Colonic mucosa (tissue), 4 donors: Measurements from ENCODE around the gene GREB1. TPM values are rescaled to one million over a fixed set of nuclear protein-coding genes. Genes with fewer than 3 reads are reported as not detected.

Experiments
- DNase-seq: peaks from one replicate; pipeline ENCODE4 v3.0.0-alpha.2; 2020
- H3K27ac ChIP-seq: fragments of 200-600 bp; one replicate; pipeline ENCODE4 v1.8.0; 2021
- H3K27me3 ChIP-seq: fragments of 200-600 bp; one replicate; pipeline ENCODE4 v1.8.0; 2021
- H3K36me3 ChIP-seq: fragments of 200-600 bp; one replicate; pipeline ENCODE4 v1.8.0; 2021
- H3K4me1 ChIP-seq: fragments of 200-600 bp; one replicate; pipeline ENCODE4 v1.8.0; 2021; ENCODE audit warnings: mild to moderate bottlenecking
- H3K4me3 ChIP-seq: fragments of 200-600 bp; one replicate; pipeline ENCODE4 v1.8.0; 2021
- H3K9ac ChIP-seq, 2 donors: one replicate each; pipeline ENCODE4 v1.7.0; 2013; ENCODE audit warnings: control low read depth in 2 of 2, low read depth in 2 of 2, low read length in 2 of 2
- H3K9me3 ChIP-seq: fragments of 200-600 bp; one replicate; pipeline ENCODE4 v1.8.0; 2021
- CTCF ChIP-seq: fragments of 200-600 bp; IDR thresholded peaks from one replicate; pipeline ENCODE4 v1.8.0; 2022; ENCODE audit warnings: antibody characterized with exemption, mild to moderate bottlenecking
- intact Hi-C: fragments of 100-400 bp; cut with DNase I; formaldehyde crosslinking; loops from one replicate; pipeline ENCODE4 v1.14.1; 2022
- total RNA-seq, 2 donors: library from RNA; stranded (reverse); fragmentation: NEBNext Ultra II Directional in 1 of 2; extraction: Animal tissue kit (Norgen Biotek cat#: 25700) in 1 of 2; gene quantifications; one replicate each; pipeline ENCODE4 v1.2.1, GENCODE V29; 2021
- donor health status: healthy.
- donor health status: DM: no; HTN: no; CAD: no.
- donor health status: DM: no; HTN: no; CAD: no.

GREB1 gene
- total RNA-seq, 2 donors from 2014 or later = 0.77 to 1.1 TPM

GRCh38 chr2:11498543-11499034, 35.3 kb upstream of the GREB1 start:
- DNase-seq = peak; percentile 26
- Histone ChIP-seq H3K27me3 (no peaks in the 10 kb centered on the region), H3K4me1 (no peaks in the 10 kb centered on the region), H3K4me3 (no peak overlapping the region), H3K36me3 (no peaks in the 10 kb centered on the region), H3K27ac (no peak overlapping the region), H3K9ac (no peak overlapping the region), H3K9me3 (no peaks in the 10 kb centered on the region)
- intact Hi-C loops = no loop called here
- TF ChIP-seq CTCF = no peak

- no peak overlapping the region for H3K9ac ChIP-seq
- no peak overlapping the region for H3K4me3 ChIP-seq
- no peaks in the 10 kb centered on the region for H3K27me3 ChIP-seq
- no peaks in the 10 kb centered on the region for H3K4me1 ChIP-seq
- TF ChIP-seq CTCF = no peak
- H3K9me3 ChIP-seq = no peaks in the 10 kb centered on the region
- H3K36me3 ChIP-seq = no peaks in the 10 kb centered on the region
- intact Hi-C loops = no loop called here
- H3K27ac ChIP-seq = no peak overlapping the region
- DNase-seq = no peak
Observed at GRCh38 chr2:11499081-11499743, 34.6 kb upstream of the GREB1 start.

GRCh38 chr2:11500702-11501303, 33.0 kb upstream of the GREB1 start:
- Histone ChIP-seq H3K9ac (no peak overlapping the region), H3K4me3 (no peak overlapping the region), H3K27ac (no peak overlapping the region)

GRCh38 chr2:11502740-11503292, 31.0 kb upstream of the GREB1 start:
- no peaks in the 10 kb centered on the region for H3K27me3 ChIP-seq
- no peak for TF ChIP-seq CTCF
- H3K9me3 ChIP-seq = no peaks in the 10 kb centered on the region
- H3K27ac ChIP-seq = no peak overlapping the region
- no peaks in the 10 kb centered on the region for H3K36me3 ChIP-seq
- H3K4me1 ChIP-seq = no peaks in the 10 kb centered on the region
- H3K4me3 ChIP-seq = no peak overlapping the region
- intact Hi-C loops = no loop called here
- no peak for DNase-seq
- no peak overlapping the region for H3K9ac ChIP-seq

More at GRCh38 chr2:11500702-11501303, 33.0 kb upstream of the GREB1 start:
- H3K4me1 ChIP-seq = no peaks in the 10 kb centered on the region
- no peaks in the 10 kb centered on the region for H3K36me3 ChIP-seq
- no peak for TF ChIP-seq CTCF
- H3K27me3 ChIP-seq = no peaks in the 10 kb centered on the region
- intact Hi-C loops = no loop called here
- no peaks in the 10 kb centered on the region for H3K9me3 ChIP-seq
- no peak for DNase-seq

- no peak for TF ChIP-seq CTCF
- intact Hi-C loops = no loop called here
- no peak for DNase-seq
- H3K27me3 ChIP-seq = no peaks in the 10 kb centered on the region
- no peaks in the 10 kb centered on the region for H3K9me3 ChIP-seq
- no peaks in the 10 kb centered on the region for H3K4me1 ChIP-seq
- no peak overlapping the region for H3K4me3 ChIP-seq
- no peak overlapping the region for H3K9ac ChIP-seq
- H3K36me3 ChIP-seq = no peaks in the 10 kb centered on the region
- H3K27ac ChIP-seq = no peak overlapping the region
Observed at GRCh38 chr2:11503354-11503927, 30.4 kb upstream of the GREB1 start.
